ENCODE measurements around the gene CASK. TPM values are rescaled to one million over a fixed set of nuclear protein-coding genes. Genes with fewer than 3 reads are reported as not detected.
A peak's percentile ranks its signal among the peaks of the same experiment; 100 is the strongest.

CASK gene
- total RNA-seq, 2 experiments from 2014 or later, result 18.2 to 20.2 TPM

DNA sequence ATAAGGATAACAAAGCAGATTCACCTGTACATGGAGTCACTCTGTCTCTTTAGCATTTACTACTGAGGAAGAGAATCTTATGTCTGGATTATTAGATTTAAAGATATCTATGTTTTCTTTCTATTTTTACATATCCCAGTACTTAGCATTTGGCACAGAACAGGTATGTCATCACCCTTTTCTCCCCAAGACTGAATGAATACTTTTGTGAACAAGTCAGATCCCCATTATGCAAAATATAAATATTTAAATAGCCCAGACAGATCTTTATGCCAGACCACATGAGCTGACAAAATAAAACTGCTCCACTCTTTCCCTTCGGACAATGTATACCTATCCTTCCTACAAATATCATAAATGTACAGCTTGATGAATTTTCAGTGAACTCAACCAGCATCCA, 94.5 kb downstream of the CASK start:
- peaks cover 22% of the 10 kb centered on the region for H3K4me1 Mint-ChIP-seq (ENCODE audit: low read depth)

DNA sequence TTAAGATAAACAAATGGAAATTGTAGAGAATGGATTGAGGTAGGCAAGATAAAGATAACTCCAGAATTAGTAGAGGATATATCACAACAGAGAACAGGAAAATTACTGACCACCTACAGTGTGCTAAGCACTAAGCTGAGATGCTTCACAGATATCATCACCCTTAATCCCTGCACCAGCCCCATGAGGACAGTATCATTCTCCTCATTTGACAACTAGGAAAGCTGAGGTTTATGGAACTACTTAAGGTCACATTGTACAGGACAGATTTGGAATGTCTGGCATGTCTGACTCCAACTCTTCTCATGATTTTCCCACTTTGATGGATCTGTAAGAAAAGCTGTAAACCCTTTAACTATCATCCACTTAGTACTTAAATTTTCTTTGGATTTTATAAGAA, 95.5 kb downstream of the CASK start:
- POLR2A ChIA-PET, result interaction anchor here (0.7 kb wide), 1 partner anchor 187 kb away, joined by 3 read pairs; no protein-coding TSS in a partner anchor
- H3K4me3 Mint-ChIP-seq, result no peak overlapping the region

More for the DNA sequence above, 94.5 kb downstream of the CASK start:
- TF ChIP-seq, protein P1, sequence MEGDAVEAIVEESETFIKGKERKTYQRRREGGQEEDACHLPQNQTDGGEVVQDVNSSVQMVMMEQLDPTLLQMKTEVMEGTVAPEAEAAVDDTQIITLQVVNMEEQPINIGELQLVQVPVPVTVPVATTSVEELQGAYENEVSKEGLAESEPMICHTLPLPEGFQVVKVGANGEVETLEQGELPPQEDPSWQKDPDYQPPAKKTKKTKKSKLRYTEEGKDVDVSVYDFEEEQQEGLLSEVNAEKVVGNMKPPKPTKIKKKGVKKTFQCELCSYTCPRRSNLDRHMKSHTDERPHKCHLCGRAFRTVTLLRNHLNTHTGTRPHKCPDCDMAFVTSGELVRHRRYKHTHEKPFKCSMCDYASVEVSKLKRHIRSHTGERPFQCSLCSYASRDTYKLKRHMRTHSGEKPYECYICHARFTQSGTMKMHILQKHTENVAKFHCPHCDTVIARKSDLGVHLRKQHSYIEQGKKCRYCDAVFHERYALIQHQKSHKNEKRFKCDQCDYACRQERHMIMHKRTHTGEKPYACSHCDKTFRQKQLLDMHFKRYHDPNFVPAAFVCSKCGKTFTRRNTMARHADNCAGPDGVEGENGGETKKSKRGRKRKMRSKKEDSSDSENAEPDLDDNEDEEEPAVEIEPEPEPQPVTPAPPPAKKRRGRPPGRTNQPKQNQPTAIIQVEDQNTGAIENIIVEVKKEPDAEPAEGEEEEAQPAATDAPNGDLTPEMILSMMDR (IDR thresholded peaks at IDR 0.05), result no peak
- POLR2A ChIA-PET, result no interaction called here
- intact Hi-C loops (cut with micrococcal nuclease), result no loop called here
- H3K4me3 Mint-ChIP-seq, result no peak overlapping the region
- no peaks in the 10 kb centered on the region for H3K9me3 Mint-ChIP-seq
- H3K27me3 Mint-ChIP-seq, result no peaks in the 10 kb centered on the region
- no peak for ATAC-seq
- H3K36me3 Mint-ChIP-seq (ENCODE audit: low read depth), result peaks cover 18% of the 10 kb centered on the region
- H3K27ac Mint-ChIP-seq, result peak overlapping the region; percentile 12
- DNase-seq, result no peak
- CTCF ChIA-PET, result no interaction called here

DNA sequence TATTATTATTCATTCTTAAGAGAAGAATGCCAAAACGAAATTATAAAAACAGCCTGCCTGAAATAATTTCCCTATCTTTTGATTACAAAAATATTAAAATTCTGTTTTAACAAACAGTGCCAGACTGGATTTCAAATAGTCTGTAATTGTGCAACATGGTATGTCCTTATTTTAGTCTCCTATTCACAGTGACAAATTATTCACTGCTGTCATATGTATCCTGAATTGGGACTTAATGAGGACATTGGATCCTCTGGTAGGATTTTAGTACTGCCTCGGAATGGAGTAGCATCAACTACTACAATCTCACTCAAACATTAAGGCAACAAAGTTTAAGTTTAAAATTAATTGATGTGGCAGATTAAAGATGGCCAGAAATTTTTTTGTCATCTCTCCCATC, 97.6 kb downstream of the CASK start:
- H3K36me3 Mint-ChIP-seq (ENCODE audit: low read depth), result peaks cover 10% of the 10 kb centered on the region
- ChIA-PET POLR2A (no interaction called here), CTCF (no interaction called here)
- H3K4me3 Mint-ChIP-seq, result no peak overlapping the region
- TF ChIP-seq, protein P1 (IDR thresholded peaks at IDR 0.05), result no peak
- no peaks in the 10 kb centered on the region for H3K27me3 Mint-ChIP-seq
- no peak for DNase-seq
- no peak for ATAC-seq
- peaks cover 2% of the 10 kb centered on the region for H3K9me3 Mint-ChIP-seq
- intact Hi-C loops (cut with micrococcal nuclease), result no loop called here
- H3K4me1 Mint-ChIP-seq (ENCODE audit: low read depth), result peaks cover 24% of the 10 kb centered on the region
- H3K27ac Mint-ChIP-seq, result no peak overlapping the region

More for the DNA sequence above, 95.5 kb downstream of the CASK start:
- intact Hi-C loops (cut with micrococcal nuclease), result no loop called here
- no peak for ATAC-seq
- Mint-ChIP-seq H3K4me1 (ENCODE audit: low read depth) (peaks cover 22% of the 10 kb centered on the region), H3K27me3 (no peaks in the 10 kb centered on the region), H3K9me3 (peaks cover 2% of the 10 kb centered on the region), H3K27ac (no peak overlapping the region), H3K36me3 (ENCODE audit: low read depth) (peaks cover 14% of the 10 kb centered on the region)
- TF ChIP-seq, protein P1 (IDR thresholded peaks at IDR 0.05), result no peak
- CTCF ChIA-PET, result no interaction called here
- no peak for DNase-seq

DNA sequence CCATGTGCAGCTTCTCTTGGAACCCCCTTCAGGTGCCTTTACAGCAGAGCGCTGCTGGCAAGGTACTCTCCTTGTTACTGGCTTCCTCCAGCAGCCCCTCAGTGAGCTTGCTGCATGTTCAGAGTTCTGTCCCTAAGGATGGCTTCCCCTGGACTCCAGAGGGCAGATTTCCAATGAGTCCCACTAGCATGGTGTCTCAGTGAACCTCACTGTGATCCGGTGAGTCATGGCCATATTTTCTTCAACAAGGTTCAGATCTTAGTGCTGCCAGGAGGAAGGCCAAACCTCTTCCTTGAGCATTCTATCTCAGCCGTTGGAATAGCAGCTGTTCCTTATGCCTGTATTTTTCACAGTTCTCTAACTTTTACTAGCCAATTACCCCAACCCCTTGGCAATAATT, 98.8 kb downstream of the CASK start:
- DNase-seq (no peak), ATAC-seq (no peak)
- TF ChIP-seq, protein P1 (IDR thresholded peaks at IDR 0.05), result no peak
- no peak overlapping the region for H3K4me3 Mint-ChIP-seq
- H3K9me3 Mint-ChIP-seq, result peaks cover 2% of the 10 kb centered on the region
- H3K36me3 Mint-ChIP-seq (ENCODE audit: low read depth), result peaks cover 9% of the 10 kb centered on the region
- no peaks in the 10 kb centered on the region for H3K27me3 Mint-ChIP-seq
- H3K27ac Mint-ChIP-seq, result no peak overlapping the region
- ChIA-PET CTCF (no interaction called here), POLR2A (no interaction called here)
- intact Hi-C loops (cut with micrococcal nuclease), result no loop called here
- peaks cover 24% of the 10 kb centered on the region for H3K4me1 Mint-ChIP-seq (ENCODE audit: low read depth)

DNA sequence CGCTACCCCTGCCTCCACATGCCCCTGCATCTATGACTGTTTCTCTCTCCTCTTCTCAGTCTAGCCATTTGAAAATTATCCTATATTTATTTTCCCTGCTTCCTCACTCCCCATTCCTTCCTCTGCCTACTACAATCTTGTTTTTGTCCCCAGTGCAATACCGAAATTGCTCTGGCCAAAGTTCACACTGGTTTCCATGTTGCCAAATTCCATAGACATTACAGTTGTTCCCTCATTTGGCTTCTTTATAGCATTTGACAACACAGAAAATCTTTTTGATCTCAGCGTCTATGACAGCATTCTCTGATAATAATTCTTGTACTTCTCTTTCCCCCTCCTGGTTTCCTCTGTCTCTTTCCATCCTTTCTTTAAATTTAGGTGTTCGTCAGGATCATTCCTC, 100.0 kb downstream of the CASK start:
- peaks cover 2% of the 10 kb centered on the region for H3K9me3 Mint-ChIP-seq

More for the DNA sequence above, 100.0 kb downstream of the CASK start:
- peaks cover 7% of the 10 kb centered on the region for H3K36me3 Mint-ChIP-seq (ENCODE audit: low read depth)
- no peak overlapping the region for H3K4me3 Mint-ChIP-seq
- no peak for DNase-seq
- no peak overlapping the region for H3K27ac Mint-ChIP-seq
- intact Hi-C loops (cut with micrococcal nuclease), result no loop called here
- no peaks in the 10 kb centered on the region for H3K27me3 Mint-ChIP-seq
- TF ChIP-seq, protein P1 (IDR thresholded peaks at IDR 0.05), result no peak
- CTCF ChIA-PET, result no interaction called here
- POLR2A ChIA-PET, result no interaction called here
- no peak for ATAC-seq
- peaks cover 17% of the 10 kb centered on the region for H3K4me1 Mint-ChIP-seq (ENCODE audit: low read depth)

All from activated CD8-positive, alpha-beta T cell treated with anti-CD3 and anti-CD28 coated beads for 36 hours (primary cell).